HEK293 (cell line): ENCODE data around the gene ST3GAL2.

Experiments
- CTCF ChIA-PET: fragments of 350-600 bp; formaldehyde crosslinking; extraction: SDS; loops from one replicate; lab custom pipeline; 2021; ENCODE audit warnings: antibody characterized with exemption; lab: Yijun Ruan, JAX
- POLR2A ChIA-PET: fragments of 300-600 bp; formaldehyde crosslinking; extraction: SDS; loops from one replicate; lab custom pipeline; 2020; ENCODE audit warnings: antibody characterized with exemption, inconsistent platforms; lab: Yijun Ruan, JAX
- H3K27ac ChIP-seq: fragments of 200-500 bp; sonication (Bioruptor generic); 2 replicates; pipeline ENCODE4 v1.5.1; 2014; ENCODE audit warnings: low read depth, low read length, control low read depth, inconsistent platforms; ENCODE audit errors: extremely low read depth
- H3K36me3 ChIP-seq, 2 experiments: fragments of 200-500 bp in 1 of 2; sonication (Bioruptor generic) in 1 of 2; 1 replicate in 1 of 2; 2 replicates in 1 of 2; pipeline ENCODE4 v1.5.1; 2014 to 2017; ENCODE audit warnings: inconsistent platforms in 2 of 2, low read length in 2 of 2; ENCODE audit not compliant: control insufficient read depth in 2 of 2, insufficient read depth in 1 of 2
- H3K4me1 ChIP-seq: fragments of 200-500 bp; sonication (Bioruptor generic); 2 replicates; pipeline ENCODE4 v1.5.1; 2014; ENCODE audit warnings: mild to moderate bottlenecking, low read length, inconsistent platforms; ENCODE audit not compliant: control insufficient read depth, insufficient read depth
- H3K4me3 ChIP-seq: 2 replicates; pipeline ENCODE4 v1.5.1; 2011; ENCODE audit warnings: low read depth, mild to moderate bottlenecking, control low read depth, low read length, moderate library complexity
- H3K9me3 ChIP-seq: fragments of 200-500 bp; sonication (Bioruptor generic); 2 replicates; pipeline ENCODE4 v1.5.1; 2014; ENCODE audit warnings: low read depth, low read length, inconsistent platforms; ENCODE audit not compliant: control insufficient read depth, insufficient read depth
- BCL11B ChIP-seq: fragments of 450-650 bp; formaldehyde crosslinking; IDR thresholded peaks from 2 replicates; pipeline ENCODE4 v1.5.1; 2016; ENCODE audit warnings: low read depth, missing biosample characterization, missing genetic modification characterization
- IKZF3 ChIP-seq: fragments of 450-650 bp; IDR thresholded peaks from 2 replicates; pipeline ENCODE4 v1.5.0; 2018; ENCODE audit warnings: missing biosample characterization, mild to moderate bottlenecking, missing genetic modification characterization, moderate library complexity
- KLF7 ChIP-seq: fragments of 450-650 bp; formaldehyde crosslinking; IDR thresholded peaks from 2 replicates; pipeline ENCODE4 v1.5.1; 2016; ENCODE audit warnings: missing biosample characterization, missing genetic modification characterization, borderline replicate concordance
- KLF8 ChIP-seq: fragments of 450-650 bp; formaldehyde crosslinking; IDR thresholded peaks from 2 replicates; pipeline ENCODE4 v1.5.1; 2016; ENCODE audit warnings: missing biosample characterization, missing genetic modification characterization
- KLF9 ChIP-seq: fragments of 450-650 bp; formaldehyde crosslinking; IDR thresholded peaks from 2 replicates; pipeline ENCODE4 v1.5.1; 2016; ENCODE audit warnings: missing biosample characterization, missing genetic modification characterization, low read depth
- PATZ1 ChIP-seq: fragments of 450-650 bp; formaldehyde crosslinking; IDR thresholded peaks from 2 replicates; pipeline ENCODE4 v1.5.1; 2016; ENCODE audit warnings: missing biosample characterization, missing genetic modification characterization
- RBAK ChIP-seq: fragments of 450-650 bp; formaldehyde crosslinking; IDR thresholded peaks from 2 replicates; pipeline ENCODE4 v1.5.1; 2016; ENCODE audit warnings: missing biosample characterization, missing genetic modification characterization
- SP3 ChIP-seq: fragments of 450-650 bp; formaldehyde crosslinking; IDR thresholded peaks from 2 replicates; pipeline ENCODE4 v1.5.1; 2016; ENCODE audit warnings: missing biosample characterization, missing genetic modification characterization
- YY2 ChIP-seq: fragments of 450-650 bp; formaldehyde crosslinking; IDR thresholded peaks from 2 replicates; pipeline ENCODE4 v1.5.1; 2016; ENCODE audit warnings: missing biosample characterization, missing genetic modification characterization
- ZBTB10 ChIP-seq: fragments of 450-650 bp; formaldehyde crosslinking; IDR thresholded peaks from 2 replicates; pipeline ENCODE4 v1.5.1; 2016; ENCODE audit warnings: missing biosample characterization, missing genetic modification characterization
- ZBTB11 ChIP-seq: fragments of 450-650 bp; formaldehyde crosslinking; conservative IDR thresholded peaks from 2 replicates; pipeline ENCODE4 v1.5.1; 2016; ENCODE audit warnings: low read depth, missing biosample characterization, missing genetic modification characterization
- ZBTB26 ChIP-seq: fragments of 450-650 bp; formaldehyde crosslinking; optimal IDR thresholded peaks from 2 replicates; pipeline ENCODE3; 2016; ENCODE audit warnings: missing biosample characterization, mild to moderate bottlenecking, missing genetic modification characterization
- ZFP37 ChIP-seq: fragments of 450-650 bp; formaldehyde crosslinking; IDR thresholded peaks from 2 replicates; pipeline ENCODE4 v1.5.1; 2016; ENCODE audit warnings: missing biosample characterization, missing genetic modification characterization
- ZIC2 ChIP-seq: fragments of 450-650 bp; formaldehyde crosslinking; IDR thresholded peaks from 2 replicates; pipeline ENCODE4 v1.5.1; 2016; ENCODE audit warnings: missing biosample characterization, missing genetic modification characterization
- ZNF132 ChIP-seq: fragments of 450-650 bp; formaldehyde crosslinking; IDR thresholded peaks from 2 replicates; pipeline ENCODE4 v1.5.1; 2017; ENCODE audit warnings: missing biosample characterization, missing genetic modification characterization, borderline replicate concordance
- ZNF148 ChIP-seq: fragments of 450-650 bp; formaldehyde crosslinking; IDR thresholded peaks from 2 replicates; pipeline ENCODE4 v1.5.0; 2017; ENCODE audit warnings: missing biosample characterization, missing genetic modification characterization, borderline replicate concordance
- ZNF335 ChIP-seq: fragments of 450-650 bp; formaldehyde crosslinking; conservative IDR thresholded peaks from 2 replicates; pipeline ENCODE4 v1.5.1; 2016; ENCODE audit warnings: missing biosample characterization, missing genetic modification characterization
- ZNF548 ChIP-seq: fragments of 450-650 bp; formaldehyde crosslinking; IDR thresholded peaks from 2 replicates; pipeline ENCODE4 v1.5.1; 2016; ENCODE audit warnings: missing biosample characterization, missing genetic modification characterization
- ZNF629 ChIP-seq: fragments of 450-650 bp; formaldehyde crosslinking; IDR thresholded peaks from 2 replicates; pipeline ENCODE4 v1.5.1; 2017; ENCODE audit warnings: missing biosample characterization, missing genetic modification characterization
- ZNF692 ChIP-seq: fragments of 450-650 bp; formaldehyde crosslinking; IDR thresholded peaks from 2 replicates; pipeline ENCODE4 v1.5.1; 2016; ENCODE audit warnings: missing biosample characterization, missing genetic modification characterization
- ZNF701 ChIP-seq: fragments of 450-650 bp; formaldehyde crosslinking; IDR thresholded peaks from 2 replicates; pipeline ENCODE4 v1.5.1; 2016; ENCODE audit warnings: missing biosample characterization, missing genetic modification characterization
- ZNF777 ChIP-seq: fragments of 450-650 bp; formaldehyde crosslinking; IDR thresholded peaks from 2 replicates; pipeline ENCODE4 v1.5.1; 2017; ENCODE audit warnings: missing biosample characterization, missing genetic modification characterization, borderline replicate concordance

ST3GAL2 gene

GRCh38 chr16:70381604-70382342 lies 57.1 kb downstream of the ST3GAL2 start:
- Histone ChIP-seq H3K36me3 (peaks cover 17 to 22% of the 10 kb centered on the region in 2 experiments; a peak in 2 of 3 replicates), H3K9me3 (no peaks in the 10 kb centered on the region), H3K4me3 (peak overlapping the region; percentile 41), H3K27ac (peak overlapping the region; percentile 49; the same call in 1 of the 2 replicates), H3K4me1 (peaks cover 3% of the 10 kb centered on the region; the same call in 1 of the 2 replicates)
- ChIA-PET CTCF (interaction anchor here (1.0 to 1.3 kb wide), 3 partner anchors 12 to 143 kb away, joined by 3 to 4 read pairs (median 3); no protein-coding TSS in a partner anchor), POLR2A (interaction anchor here (0.6 to 3.7 kb wide), 28 partner anchors 10 to 288 kb away, joined by 3 to 42 read pairs (median 6); partner anchors contain the start of genes AARS1, COG4, DDX19A and FCSK)
- TF ChIP-seq YY2 (tag by site-specific recombination) (peak; percentile 27; the same call in 1 of the 2 replicates), ZNF701 (tag by site-specific recombination) (no peak), PATZ1 (tag by site-specific recombination) (peak; percentile 48; the same call in 1 of the 2 replicates), KLF7 (no peak), BCL11B (peak; percentile 64; the same call in 1 of the 2 replicates), ZIC2 (tag by site-specific recombination) (peak; percentile 72), KLF9 (tag by site-specific recombination) (peak; percentile 41; the same call in 1 of the 2 replicates), ZNF692 (tag by site-specific recombination) (peak; percentile 30; the same call in 1 of the 2 replicates), ZNF629 (tag by site-specific recombination) (no peak), ZBTB11 (tag by site-specific recombination) (peak; percentile 48; the same call in 1 of the 2 replicates), ZNF148 (no peak), ZNF548 (tag by site-specific recombination) (no peak), ZNF335 (tag by site-specific recombination) (peak; percentile 91), ZBTB26 (tag by site-specific recombination) (peak; percentile 74), RBAK (tag by site-specific recombination) (no peak), ZNF132 (tag by site-specific recombination) (no peak), IKZF3 (tag by site-specific recombination) (no peak), KLF8 (peak; percentile 10; the same call in 1 of the 2 replicates), ZNF777 (tag by site-specific recombination) (peak; percentile 61; the same call in 1 of the 2 replicates), ZFP37 (tag by site-specific recombination) (peak; percentile 27; the same call in 1 of the 2 replicates), ZBTB10 (peak; percentile 66; the same call in 1 of the 2 replicates), SP3 (tag by site-specific recombination) (peak; percentile 28; the same call in 1 of the 2 replicates)
